NCI-H524 treated with DMSO at 0.1 percent for 48 hours (cell line): ENCODE data around the gene POP7.
"Not testable (repeated sequence)": the region's sequence is repeated elsewhere in the genome, so short reads cannot be mapped to it uniquely, and the experiment has no call there.

ENCODE experiments used
- DNase-seq: peaks from one replicate; lab custom pipeline; 2025; lab: John Stamatoyannopoulos, UW

Gene POP7

GRCh38 chr7:100705753-100706671 lies at the start of gene POP7:
Gene POP7 (plus strand): TSS chr7:100706121. CDS start chr7:100706831, 710 bp downstream.
- DNase-seq, result peak; percentile 78

GRCh38 chr7:100662194-100662776 lies 43.6 kb upstream of the POP7 start:
- DNase-seq, result not testable (repeated sequence)

- no peak for DNase-seq
Measured at GRCh38 chr7:100665168-100665726, 40.7 kb upstream of the POP7 start.

GRCh38 chr7:100667331-100668068 lies 38.4 kb upstream of the POP7 start:
- DNase-seq, result no peak

- DNase-seq, result no peak
Measured at GRCh38 chr7:100668069-100668449, 37.9 kb upstream of the POP7 start.

GRCh38 chr7:100669106-100669505 lies 36.8 kb upstream of the POP7 start:
- DNase-seq, result not testable (repeated sequence)

GRCh38 chr7:100670074-100670473 lies 35.8 kb upstream of the POP7 start:
- DNase-seq, result no peak

- no peak for DNase-seq
Measured at GRCh38 chr7:100671353-100672327, 34.3 kb upstream of the POP7 start.

GRCh38 chr7:100673302-100673941 lies 32.5 kb upstream of the POP7 start, which contains the start of gene GNB2:
Gene GNB2 (plus strand): TSS chr7:100673740. CDS start chr7:100676266, 2,526 bp downstream.
- DNase-seq, result peak; percentile 72

- no peak for DNase-seq
Measured at GRCh38 chr7:100673942-100674410, 31.9 kb upstream of the POP7 start.

- no peak for DNase-seq
Measured at GRCh38 chr7:100674411-100675104, 31.4 kb upstream of the POP7 start.

- DNase-seq, result no peak
Measured at GRCh38 chr7:100675105-100675451, 30.8 kb upstream of the POP7 start.

GRCh38 chr7:100675581-100676350 lies 30.2 kb upstream of the POP7 start:
- no peak for DNase-seq

GRCh38 chr7:100676501-100677306 lies 29.2 kb upstream of the POP7 start:
- no peak for DNase-seq

- DNase-seq, result no peak
Measured at GRCh38 chr7:100677308-100678267, 28.3 kb upstream of the POP7 start.

GRCh38 chr7:100678291-100678984 lies 27.5 kb upstream of the POP7 start:
- DNase-seq, result no peak
